HG02938 (cell line): ENCODE results near the gene MRPL18.
"Not testable (repeated sequence)": the region's sequence is repeated elsewhere in the genome, so short reads cannot be mapped to it uniquely, and the experiment has no call there.

Experiments
- ATAC-seq: cut with Tn5 transposase; IDR thresholded peaks from one replicate; pipeline ENCODE4 v1.9.1; 2021; ENCODE audit warnings: mild to moderate bottlenecking, moderate library complexity; ENCODE audit not compliant: unreplicated experiment

The MRPL18 gene

DNA sequence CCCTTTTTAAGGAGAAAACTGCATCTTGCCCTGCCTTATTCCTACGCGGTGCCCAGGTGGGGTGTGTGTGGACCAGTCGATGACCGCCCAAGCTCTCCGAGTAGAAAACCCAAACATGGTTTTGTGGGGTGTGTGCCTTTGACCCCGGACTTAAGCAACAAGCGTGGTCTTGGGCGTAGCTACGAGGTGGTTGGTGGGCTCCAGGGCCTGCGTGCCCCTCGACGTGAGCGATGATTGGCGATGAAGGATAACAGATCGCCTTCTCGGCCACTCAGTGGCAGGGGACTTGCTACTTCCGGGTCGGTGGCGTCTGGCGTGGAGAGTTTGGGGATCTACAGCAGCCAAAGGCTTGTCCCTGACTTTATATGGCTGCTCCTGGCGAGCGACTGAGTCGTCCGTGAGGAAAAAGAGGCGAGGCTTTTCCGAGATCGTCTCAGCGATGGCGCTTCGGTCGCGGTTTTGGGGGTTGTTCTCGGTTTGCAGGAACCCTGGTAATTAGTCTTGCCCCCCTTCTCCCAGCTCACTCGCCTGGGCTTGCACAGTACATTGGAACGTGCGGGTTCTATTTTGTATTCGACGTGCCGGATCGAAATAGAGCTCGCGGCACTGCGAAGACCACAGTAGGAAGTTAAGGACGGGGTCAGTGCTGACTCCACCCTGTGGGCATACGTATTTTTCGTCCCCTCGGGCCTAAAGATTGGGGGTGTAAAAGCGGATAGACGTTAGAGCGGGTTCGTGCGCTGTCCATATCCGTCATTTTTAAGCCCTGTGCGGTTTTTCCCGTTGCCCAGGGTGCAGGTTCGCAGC, at the start of gene MRPL18:
TSS of gene MRPL18 (plus strand) at position 319 of the 807 bp plus-strand sequence. CDS start at position 440, 121 bp downstream.
- ATAC-seq: peak; percentile 86

DNA sequence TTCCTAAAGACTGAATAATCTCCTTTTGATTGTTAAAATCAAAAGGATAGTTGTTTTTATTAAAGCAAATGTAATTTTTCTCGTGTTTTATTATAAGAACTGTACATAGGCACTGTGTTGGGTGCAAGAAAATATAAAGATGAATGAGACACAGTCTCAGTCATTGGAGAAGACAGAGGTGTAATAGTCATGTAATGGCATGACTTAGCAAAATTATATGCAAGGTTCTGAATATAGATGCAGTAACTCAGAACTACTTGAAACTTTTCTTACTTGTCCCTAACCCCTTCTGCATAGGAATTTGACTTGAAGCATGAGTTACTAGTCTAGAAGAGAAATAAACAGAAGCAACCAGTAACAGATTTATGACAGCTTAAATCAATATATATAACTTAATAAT, 48.1 kb upstream of the MRPL18 start:
- no peak for ATAC-seq

DNA sequence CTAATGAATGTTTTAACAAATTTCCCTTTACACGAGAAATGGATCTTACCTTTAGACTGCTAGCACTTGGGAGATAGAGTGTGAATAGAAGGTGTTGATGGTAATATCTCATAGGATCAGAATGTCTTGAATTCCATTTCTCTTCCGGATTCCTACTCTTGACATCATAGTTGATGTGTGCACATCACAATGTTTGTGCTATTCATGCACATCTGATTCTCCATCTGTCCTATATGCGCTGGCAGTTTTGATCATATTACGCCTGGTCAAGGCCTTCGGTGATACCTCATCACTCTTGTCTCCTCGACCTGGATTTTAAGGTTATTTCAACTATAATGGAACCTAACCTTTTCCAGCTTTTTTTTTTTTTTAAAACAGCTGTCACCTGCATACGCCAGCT, 45.2 kb upstream of the MRPL18 start:
- ATAC-seq: no peak

DNA sequence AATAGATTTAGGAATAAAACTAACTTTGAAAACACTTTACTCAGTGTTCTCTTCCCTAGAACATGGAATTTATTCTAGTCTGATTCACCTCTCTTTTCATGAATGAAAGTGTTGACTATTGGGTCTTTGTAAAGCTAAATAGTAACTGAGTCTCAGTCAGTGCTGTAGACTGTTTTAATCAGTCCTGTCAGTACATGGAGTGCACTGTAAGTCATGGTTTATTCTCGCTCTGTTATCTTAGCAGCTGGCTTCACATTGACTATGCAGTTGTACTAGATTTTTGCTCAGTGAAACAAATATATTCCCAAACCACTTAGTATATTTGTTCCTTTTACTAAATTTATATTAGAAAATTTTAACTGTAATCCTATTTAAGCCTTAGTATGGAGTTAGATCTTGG, 43.5 kb upstream of the MRPL18 start:
- no peak for ATAC-seq

DNA sequence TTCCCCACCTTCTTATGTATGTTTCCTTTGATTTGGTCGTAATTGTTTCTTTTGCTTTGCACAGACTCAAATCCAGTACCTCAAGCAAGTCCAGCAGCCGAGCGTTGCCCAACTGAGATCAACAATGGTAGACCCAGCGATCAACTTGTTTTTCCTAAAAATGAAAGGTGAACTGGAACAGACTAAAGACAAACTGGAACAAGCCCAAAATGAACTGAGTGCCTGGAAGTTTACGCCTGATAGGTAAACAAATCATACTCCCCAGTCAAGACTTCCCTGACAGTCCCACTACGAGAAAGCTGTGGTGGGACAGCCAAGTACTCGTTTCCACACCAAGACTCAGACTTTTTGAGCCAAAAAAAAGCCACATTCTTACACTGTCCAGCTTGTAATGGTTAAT, 42.1 kb upstream of the MRPL18 start:
- ATAC-seq: not testable (repeated sequence)

DNA sequence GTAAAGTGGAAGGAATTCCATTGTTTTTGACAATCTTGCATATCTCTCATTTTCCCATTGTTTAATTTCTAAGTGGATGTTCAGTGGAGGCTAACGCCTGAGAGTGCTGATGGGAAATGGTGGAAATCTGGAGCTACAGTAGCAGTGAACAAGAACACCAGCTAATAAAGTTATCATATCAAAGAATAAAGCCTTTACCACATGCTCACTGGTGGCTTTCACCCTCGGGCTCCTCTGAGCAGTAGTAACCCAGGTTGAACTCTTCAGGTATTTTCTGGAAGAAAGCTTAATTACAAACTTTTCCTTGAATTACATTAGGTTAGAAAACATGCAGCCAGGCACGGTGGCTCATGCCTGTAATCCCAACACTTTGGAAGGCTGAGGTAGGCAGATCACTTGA, 38.8 kb upstream of the MRPL18 start:
- no peak for ATAC-seq

DNA sequence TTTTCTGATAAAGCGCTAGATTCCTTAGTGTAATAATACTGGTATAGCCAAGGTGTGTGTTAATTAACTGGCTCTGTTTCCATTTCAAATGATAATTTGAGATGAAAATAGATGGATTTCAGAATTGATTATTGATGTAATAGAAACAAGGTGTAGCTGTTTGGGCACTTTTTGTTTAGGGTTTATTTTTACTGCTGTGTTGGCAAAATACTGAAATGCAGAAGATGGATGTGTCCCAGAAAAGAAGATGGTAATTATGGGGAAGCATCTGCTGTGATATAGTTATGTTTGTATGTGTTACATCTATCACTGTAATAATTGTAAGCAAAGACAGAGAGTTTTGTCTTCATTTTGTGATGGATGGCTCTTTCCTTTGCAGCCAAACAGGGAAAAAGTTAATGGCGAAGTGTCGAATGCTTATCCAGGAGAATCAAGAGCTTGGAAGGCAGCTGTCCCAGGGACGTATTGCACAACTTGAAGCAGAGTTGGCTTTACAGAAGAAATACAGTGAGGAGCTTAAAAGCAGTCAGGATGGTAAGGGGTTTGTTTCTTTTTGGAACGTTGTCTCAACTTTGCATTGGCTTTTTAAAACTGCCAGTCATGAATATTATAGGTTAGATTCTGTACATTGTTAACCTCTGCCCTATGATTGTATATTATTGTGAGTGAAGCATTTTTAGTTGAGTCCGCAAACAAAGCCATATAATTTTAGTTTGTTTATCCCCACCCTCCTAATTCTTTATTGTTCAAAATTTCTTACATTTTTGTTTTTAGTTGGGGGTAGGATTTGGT, 37.0 kb upstream of the MRPL18 start:
- no peak for ATAC-seq

DNA sequence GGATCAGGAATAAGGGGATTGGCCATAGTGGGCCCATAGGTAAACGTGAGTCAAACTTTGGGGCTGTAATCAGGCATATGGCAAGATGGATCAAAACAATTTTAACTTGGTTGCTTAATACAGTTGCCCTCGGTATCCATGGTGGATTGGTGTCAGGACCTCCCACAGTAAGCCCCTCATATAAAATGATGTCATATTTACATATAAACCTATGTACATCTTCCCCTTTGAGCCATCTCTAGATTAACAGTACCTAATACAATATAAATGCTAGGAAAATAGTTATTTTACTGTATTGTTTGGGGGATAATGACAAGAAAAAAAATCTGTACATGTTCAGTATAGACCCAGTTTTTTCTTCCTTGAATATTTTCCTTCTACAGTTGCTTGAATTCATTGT, 35.9 kb upstream of the MRPL18 start:
- no peak for ATAC-seq

DNA sequence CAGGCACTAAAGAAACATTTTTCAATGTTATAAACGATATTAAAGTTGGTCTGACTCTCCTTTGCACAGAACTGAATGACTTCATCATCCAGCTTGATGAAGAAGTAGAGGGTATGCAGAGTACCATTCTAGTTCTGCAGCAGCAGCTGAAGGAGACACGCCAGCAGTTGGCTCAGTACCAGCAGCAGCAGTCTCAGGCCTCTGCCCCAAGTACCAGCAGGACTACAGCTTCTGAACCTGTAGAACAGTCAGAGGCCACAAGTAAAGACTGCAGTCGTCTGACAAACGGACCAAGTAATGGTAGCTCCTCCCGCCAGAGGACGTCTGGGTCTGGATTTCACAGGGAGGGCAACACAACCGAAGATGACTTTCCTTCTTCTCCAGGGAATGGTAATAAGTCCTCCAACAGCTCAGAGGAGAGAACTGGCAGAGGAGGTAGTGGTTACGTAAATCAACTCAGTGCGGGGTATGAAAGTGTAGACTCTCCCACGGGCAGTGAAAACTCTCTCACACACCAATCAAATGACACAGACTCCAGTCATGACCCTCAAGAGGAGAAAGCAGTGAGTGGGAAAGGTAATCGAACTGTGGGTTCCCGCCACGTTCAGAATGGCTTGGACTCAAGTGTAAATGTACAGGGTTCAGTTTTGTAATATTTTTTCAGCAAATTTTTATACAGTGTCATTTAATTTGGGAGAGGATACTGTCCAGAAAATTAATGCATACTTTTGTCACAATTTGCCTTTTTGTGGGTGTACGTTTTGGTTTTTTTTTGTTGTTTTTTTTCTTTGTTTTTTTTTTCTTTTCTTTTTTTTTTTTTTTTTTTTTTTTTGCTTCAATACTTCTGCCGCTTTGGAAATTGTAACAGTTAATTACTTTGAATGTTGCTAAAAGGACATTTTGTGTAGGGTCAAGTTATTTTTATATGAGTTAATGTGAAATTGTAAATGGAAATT, 35.0 kb upstream of the MRPL18 start:
- no peak for ATAC-seq

DNA sequence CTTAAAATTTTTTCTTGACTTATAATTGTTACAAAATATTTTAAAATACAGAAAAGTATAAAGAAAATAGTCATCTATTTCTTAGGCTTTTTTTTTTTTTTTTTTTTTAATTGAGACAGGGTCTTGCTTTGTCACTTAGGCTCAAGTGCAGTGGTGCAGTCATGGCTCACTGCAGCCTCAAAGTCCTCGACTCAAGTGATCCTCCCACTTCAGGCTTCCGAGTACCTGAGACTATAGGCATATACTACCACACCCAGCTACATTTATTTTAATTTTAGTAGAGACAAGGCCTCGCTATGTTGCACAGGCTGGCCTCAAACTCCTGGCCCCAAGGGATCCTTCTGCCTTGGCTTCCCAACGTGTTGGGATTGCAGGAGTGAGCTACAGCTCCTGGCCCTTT, 33.8 kb upstream of the MRPL18 start:
- ATAC-seq: no peak

DNA sequence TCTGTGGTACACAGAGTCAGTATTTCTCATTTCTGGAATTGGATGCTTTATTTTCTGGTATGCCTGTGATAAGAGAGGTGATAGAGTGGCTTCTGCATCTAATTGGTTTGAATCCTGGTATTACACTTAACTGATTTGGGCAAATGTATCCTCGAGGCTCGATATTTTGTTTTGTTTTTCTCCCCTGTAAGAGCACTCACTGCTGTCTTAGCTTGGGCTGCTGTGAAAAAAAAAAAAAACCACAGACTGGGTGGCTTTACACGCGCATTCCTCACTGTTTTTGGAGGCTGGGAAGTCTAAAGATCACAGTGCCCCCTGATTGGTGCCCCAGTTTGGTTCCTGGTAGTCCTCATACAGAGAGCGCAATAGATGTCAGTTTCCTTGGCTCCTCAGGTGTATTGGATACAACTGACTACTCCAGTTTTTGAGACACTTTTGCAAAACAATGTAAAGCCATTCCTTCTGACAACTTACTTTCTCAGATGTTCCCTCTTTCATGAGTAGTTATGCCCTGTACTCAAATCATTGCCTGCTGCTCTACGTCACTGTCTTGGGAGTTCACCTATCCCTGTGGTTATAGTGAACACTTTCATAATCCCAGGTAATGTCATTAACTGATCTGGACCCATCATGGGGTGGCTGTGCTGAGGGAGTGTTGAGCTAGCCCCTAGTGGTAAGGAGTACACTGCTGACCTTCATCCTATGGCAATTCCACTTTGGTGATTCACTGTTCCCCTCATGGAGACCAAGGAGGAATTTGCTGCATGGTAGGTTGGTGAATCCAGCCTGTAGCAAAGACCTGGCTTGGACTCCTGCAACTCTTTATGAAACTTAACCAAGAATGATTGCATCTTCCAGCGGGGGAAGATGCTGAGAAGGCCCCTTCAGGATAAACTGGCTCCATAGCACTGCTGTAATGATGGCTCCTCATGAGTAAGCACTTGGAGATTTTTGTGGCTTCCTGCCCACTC, 32.0 kb upstream of the MRPL18 start:
- ATAC-seq: no peak

DNA sequence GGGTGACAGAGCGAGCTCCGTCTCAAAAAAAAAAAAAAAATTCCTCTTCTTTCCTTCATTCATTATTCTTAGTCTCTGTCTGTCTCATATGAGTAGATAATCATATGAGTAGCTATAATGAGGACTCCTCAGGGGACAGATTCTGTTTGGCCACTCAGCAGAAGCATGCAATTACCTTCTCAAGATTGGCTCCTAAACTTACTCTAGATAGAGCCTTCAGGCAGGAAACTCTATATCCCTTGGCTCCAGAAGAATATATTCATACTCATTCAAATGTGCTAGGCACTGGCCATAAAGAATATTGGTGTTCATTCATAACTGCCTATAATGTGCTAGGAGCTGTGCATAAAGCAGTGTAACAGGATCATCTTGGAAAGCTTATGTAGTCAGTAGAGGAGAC, 30.6 kb upstream of the MRPL18 start:
- no peak for ATAC-seq

DNA sequence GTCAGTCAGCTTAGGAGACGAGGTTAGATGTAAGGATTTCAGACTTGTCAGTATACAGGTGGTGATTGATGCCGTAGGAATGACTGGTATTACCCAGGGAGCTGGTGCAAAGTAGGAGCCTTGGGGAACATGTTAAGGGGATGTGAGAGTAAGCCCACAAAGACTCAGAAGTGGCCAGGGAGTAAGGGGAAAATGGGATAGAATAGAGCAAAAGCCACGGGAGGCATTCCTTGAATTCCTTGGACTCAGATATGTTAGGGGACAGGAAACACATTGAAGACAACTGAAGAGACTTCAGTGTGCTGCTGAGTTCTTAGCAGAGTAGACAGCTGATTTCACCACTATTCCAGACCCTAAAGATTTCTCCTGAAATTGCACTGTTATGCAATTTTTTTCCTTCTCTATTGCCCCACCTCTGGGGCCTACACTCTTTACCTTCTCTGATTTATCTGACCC, 29.6 kb upstream of the MRPL18 start:
- no peak for ATAC-seq

DNA sequence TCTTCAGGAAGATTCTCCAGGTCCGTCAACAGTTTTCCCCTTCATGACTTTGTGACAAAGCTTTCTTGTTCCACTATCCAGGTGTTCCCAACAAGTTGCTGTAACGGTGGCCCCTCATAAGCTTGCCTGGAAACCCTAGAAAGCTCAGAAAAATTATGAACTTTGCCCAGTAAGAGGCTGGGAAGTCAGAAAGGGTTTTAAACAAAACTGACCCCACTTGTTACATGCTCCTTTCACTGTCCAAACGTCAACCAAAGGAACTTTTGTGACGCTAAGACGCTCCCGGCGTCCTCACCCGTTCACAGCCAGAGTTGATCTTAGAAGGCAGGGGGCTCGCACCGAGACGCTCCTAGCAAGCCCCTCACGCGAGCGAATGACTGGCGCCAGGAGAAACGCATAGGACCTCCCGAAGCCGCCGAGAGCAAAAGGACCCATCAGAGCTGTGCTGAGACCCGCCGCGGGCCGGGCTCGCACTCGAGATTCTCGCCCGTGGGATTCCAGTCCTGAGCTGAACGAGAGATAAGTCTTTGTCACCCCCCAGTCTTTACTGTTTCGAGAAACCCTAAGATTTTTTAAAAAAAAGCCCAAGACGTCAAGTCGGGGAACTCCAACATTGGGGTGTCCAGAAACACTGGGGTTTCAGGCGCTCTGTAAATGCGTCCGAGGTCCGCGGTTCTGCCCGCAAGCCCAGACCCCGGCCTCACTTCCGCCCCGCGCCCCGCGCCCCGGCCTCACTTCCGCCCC, 29.0 kb upstream of the MRPL18 start:
- peak; percentile 1 for ATAC-seq

DNA sequence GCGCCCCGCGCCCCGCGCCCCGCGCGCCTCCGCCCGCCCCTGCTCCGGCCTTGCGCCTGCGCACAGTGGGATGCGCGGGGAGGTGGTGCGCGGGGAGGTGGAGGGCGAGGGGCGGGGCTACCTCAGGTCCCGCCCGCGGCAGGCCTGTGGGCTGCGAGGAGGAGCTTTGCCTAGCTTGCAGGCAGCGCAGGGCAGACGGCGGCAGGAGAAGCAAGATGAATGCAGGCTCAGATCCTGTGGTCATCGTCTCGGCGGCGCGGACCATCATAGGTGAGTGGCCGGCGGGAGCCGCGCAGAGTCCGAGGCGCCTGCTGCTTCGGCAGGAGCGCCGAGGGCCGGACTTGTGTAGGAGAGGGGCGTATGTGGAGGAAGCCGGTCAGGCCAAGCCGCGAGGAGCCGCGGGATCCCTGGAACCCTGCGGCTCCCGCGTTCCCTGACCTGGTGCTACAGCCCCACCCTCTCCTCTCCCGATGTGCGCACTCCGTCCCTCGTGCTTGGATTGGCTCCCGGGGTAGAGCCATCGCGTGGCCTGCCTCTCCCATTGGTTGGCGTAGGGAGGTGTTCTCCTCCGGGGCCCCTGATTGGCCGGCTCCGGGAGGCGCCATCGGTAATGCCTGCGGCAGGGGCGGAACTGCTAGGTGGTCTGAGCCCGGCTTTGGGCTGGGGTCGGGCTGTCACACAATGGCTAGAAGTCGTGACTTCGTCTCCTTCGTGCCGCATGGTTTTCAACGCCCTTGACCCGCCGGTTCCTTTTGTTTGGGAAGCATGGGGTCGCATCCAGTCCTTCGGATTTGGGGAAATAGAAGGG, 28.2 kb upstream of the MRPL18 start, which contains the start of gene ACAT2:
TSS of gene ACAT2 (plus strand) at position 173 of the 808 bp plus-strand sequence. CDS start at position 216, 43 bp downstream.
- ATAC-seq: peak; percentile 97

DNA sequence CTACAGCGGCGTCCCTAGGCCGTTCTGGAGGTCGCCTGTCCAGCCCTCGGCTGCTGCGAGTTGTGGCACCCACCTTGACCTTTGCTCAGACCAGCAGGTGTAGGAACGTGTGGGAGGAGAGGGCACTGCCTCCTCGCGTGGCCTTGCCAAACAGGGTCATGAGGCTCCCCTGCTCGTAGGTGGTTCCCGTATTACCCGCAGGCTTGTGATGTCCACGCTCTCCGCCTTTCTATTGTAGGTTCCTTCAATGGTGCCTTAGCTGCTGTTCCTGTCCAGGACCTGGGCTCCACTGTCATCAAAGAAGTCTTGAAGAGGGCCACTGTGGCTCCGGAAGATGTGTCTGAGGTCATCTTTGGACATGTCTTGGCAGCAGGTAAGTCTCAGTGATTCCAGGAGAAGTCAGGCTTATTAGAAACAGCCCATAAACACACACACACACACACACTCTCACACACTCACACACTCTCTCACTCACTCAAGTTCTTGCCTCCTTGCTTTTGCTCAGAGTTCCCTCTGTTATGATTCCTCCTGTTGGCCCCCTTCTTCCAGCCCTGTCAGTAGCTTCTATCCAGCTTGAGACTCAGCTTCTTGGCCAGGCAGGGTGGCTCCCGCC, 27.5 kb upstream of the MRPL18 start:
- peak; percentile 0 for ATAC-seq

DNA sequence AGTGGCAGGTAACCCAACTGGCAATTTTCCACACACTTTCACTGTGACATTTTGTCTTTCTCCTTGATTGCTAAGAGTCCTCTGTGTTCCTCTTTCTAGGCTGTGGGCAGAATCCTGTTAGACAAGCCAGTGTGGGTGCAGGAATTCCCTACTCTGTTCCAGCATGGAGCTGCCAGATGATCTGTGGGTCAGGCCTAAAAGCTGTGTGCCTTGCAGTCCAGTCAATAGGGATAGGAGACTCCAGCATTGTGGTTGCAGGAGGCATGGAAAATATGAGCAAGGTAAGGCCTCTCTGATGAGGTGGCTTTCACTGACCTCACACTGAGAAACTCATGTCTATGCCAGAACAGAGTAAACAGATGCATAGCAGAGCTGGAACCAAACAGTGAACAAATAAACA, 23.4 kb upstream of the MRPL18 start:
- ATAC-seq: no peak

DNA sequence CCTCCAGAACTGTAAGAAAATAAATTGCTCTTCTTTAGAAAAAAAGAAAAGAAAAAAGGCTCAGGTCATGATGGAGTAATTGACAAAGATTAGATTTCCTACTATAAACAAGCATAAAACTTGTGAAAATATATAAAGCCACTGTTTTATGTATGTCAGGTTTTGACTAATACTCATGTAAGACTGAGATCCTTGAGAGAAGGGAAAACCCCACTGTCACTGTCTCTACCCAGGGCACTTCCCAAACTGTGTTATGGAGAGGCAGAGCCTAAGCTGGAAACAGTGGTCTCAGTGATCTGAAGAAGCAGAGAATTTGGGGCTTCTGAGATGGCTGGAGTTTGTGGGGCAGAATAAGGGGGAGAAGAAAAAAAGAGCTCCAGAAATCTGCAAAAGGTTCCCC, 20.8 kb upstream of the MRPL18 start:
- ATAC-seq: no peak
